HG03378 (cell line): ENCODE measurements around the gene C19orf81.

Source experiments
- ATAC-seq: cut with Tn5 transposase; IDR thresholded peaks from one replicate; pipeline ENCODE4 v1.9.1; 2021; ENCODE audit warnings: mild to moderate bottlenecking, moderate library complexity; ENCODE audit not compliant: unreplicated experiment

Gene C19orf81

GRCh38 chr19:50658441-50659317 is 9.4 kb downstream of the C19orf81 start:
- no peak for ATAC-seq

GRCh38 chr19:50659318-50660087 is 10.3 kb downstream of the C19orf81 start:
- ATAC-seq: no peak

- ATAC-seq: no peak
These were observed 10.8 kb downstream of the C19orf81 start for GRCh38 chr19:50660088-50660366.

- ATAC-seq: no peak
These were observed 11.8 kb downstream of the C19orf81 start for GRCh38 chr19:50661023-50661422.

GRCh38 chr19:50661766-50662650 is 12.8 kb downstream of the C19orf81 start:
- ATAC-seq: no peak

GRCh38 chr19:50662651-50663481 is 13.6 kb downstream of the C19orf81 start:
- no peak for ATAC-seq

- ATAC-seq: no peak
These were observed 14.2 kb downstream of the C19orf81 start for GRCh38 chr19:50663482-50663790.

DNA sequence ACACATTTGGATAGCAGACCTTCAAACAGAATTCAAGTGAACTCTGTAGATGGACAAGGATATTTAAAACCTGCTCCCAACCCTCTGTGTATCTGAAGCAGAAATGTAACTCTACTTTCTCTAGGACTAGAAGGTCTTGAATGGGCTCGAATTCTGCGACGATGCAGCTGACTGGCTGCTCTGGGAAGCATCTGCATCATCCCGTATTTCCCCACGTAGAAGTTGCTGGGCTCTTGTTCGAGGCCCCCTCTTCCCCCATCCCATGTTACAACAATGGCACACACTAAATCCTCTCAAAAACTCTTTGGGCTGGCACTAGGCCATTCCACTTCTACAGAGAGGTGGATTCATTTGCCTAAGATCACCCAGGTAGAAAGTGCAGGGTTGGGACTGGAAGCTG is 15.0 kb downstream of the C19orf81 start:
- no peak for ATAC-seq

- ATAC-seq: no peak
These were observed 17.3 kb downstream of the C19orf81 start for GRCh38 chr19:50666346-50667176.

GRCh38 chr19:50667177-50667758 is 18.0 kb downstream of the C19orf81 start:
- ATAC-seq: no peak

DNA sequence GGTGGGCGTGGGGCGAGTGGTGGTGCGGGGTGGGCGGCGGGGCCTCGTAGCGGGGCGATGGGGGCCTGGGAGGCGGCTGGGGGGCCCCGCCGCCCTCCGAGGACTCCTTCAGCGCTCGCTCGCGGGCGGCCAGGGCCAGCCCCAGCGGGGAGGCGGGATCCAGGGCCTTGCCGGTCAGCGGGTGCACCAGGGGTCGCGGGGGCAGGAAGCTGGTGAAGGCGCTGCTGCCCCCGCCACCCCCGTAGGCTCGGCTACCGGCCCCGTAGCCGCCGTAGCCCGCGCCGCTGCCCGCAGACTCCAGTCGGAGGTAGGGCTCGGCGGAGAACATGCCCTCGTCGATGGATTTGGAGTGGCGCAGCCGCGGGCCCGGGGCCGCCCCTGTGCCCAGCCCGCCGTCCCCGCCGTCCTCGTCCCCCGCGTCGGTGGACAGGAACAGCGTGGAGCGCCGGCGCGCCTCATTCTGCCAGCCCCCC is 18.6 kb downstream of the C19orf81 start:
- ATAC-seq: no peak

GRCh38 chr19:50668416-50668815 is 19.2 kb downstream of the C19orf81 start:
- ATAC-seq: no peak

DNA sequence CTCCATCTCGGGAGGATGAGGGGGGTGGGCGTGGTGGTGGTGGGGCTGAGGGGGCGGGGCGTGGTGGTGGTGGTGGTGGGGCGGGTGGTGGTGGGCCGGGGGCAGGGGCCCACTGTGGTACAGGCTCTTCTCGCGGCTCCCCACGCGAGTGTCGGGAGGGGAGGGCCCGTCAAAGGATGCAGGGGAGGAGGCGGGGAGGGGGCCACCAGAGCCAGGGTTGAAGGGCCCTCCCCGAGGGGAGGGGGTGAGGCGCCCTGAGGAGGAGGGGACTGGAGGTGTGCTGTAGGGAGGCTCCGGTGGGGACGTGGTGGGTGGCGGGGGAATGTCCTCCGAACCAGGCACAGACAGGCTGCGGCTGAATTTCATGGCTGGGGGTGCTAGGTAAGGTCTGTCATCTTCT is 19.6 kb downstream of the C19orf81 start:
- ATAC-seq: no peak

GRCh38 chr19:50669302-50670101 is 20.3 kb downstream of the C19orf81 start:
- no peak for ATAC-seq

- no peak for ATAC-seq
These were observed 20.8 kb downstream of the C19orf81 start for GRCh38 chr19:50670102-50670380.

- ATAC-seq: no peak
These were observed 23.9 kb downstream of the C19orf81 start for GRCh38 chr19:50673118-50673517.

- ATAC-seq: no peak
These were observed 27.5 kb downstream of the C19orf81 start for GRCh38 chr19:50676625-50677197.

DNA sequence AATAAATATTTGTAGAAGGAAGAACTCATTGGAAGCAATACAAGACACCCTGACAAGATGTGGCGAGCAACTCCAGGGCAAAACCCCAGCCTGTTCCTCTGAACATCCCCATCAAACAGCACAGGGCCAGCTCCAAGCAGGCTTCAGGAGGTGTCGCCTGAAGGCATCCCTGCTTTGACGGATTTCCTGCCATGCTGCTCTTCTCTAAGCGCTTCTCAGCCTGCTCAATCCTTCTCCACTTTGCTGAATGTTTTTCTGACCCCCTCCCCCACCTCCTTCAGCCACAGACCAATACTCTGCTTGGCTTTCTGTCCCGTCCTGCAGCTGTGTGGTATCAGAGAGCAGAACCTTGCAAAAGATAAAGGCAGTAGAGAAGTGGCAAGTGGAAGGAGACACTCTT is 28.4 kb downstream of the C19orf81 start:
- no peak for ATAC-seq
